HG03025 (cell line): ENCODE data around the gene TXNDC12.
"Not testable (repeated sequence)": the region's sequence is repeated elsewhere in the genome, so short reads cannot be mapped to it uniquely, and the experiment has no call there.

Source experiments
- ATAC-seq: cut with Tn5 transposase; IDR thresholded peaks from one replicate; pipeline ENCODE4 v1.9.1; 2021; ENCODE audit warnings: mild to moderate bottlenecking, moderate library complexity; ENCODE audit not compliant: unreplicated experiment, low FRiP score

TXNDC12 gene

GRCh38 chr1:52055066-52055865 is at the start of gene TXNDC12:
TSS of gene TXNDC12 (minus strand) at chr1:52055191. CDS start at chr1:52055096, 95 bp downstream.
- no peak for ATAC-seq

DNA sequence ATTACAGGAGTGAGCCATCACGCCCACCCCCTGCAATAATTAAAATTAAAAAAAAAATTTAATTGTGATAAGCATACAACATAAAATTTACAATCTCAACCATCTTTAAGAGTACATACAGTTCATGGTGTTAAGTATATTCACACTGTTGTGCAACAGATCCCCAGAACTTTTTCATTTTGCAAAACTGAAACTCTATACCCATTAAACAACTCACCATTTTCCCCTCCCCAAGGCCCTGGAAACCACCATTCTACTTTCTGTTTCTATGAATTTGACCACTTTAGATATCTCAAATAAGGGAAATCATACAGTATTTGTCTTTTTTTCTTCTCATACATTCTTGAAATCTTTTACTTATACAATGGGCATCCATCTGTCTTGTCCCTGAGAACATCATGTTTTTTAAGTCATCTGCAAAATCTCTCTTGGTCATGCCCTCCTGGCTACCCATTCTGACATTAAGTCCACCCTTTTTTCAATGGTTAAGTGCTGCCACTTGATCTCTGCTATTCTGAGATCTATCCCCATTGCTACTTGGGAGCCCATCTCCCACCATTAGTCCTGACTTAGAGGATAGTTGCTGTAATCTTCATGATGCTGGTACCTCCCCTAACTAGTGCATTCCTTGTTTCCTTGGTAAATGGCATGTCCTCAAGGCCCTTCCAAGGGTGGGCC is 47.5 kb upstream of the TXNDC12 start:
- ATAC-seq, result no peak

DNA sequence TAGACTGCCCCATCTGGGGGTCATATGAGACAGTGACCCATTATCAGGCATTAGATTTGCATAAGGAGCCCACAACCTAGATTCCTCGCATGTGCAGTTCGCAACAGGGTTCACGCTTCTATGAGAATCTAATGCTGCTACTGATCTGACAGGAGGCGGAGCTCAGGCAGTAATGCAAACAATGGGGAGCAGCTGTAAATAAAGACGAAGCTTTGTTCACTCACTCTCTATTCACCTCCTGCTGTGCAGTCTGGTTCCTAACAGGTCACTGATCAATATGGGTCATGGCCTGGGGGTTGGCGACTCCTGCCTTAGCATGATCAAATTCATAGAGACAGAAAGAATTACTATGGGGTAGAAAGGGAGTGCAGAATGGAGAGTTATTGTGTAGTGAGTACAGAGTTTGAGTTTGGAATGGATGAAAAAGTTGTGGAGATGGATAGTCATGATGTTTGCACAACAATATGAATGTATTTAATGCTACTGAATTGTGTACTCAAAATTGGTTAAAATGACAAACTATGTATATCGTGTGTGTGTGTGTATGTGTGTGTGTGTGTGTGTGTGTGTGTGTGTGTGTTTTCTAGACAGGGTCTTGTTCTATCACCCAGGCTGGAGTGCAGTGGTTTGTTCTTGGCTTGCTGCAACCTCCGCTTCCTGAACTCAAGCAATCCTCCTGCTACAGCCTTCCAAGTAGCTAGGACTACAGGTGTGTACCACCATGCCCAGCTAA is 43.3 kb upstream of the TXNDC12 start:
- ATAC-seq, result no peak

- no peak for ATAC-seq
These were observed 41.2 kb upstream of the TXNDC12 start for GRCh38 chr1:52096216-52096615.

- not testable (repeated sequence) for ATAC-seq
These were observed 39.3 kb upstream of the TXNDC12 start for GRCh38 chr1:52094300-52094699.

DNA sequence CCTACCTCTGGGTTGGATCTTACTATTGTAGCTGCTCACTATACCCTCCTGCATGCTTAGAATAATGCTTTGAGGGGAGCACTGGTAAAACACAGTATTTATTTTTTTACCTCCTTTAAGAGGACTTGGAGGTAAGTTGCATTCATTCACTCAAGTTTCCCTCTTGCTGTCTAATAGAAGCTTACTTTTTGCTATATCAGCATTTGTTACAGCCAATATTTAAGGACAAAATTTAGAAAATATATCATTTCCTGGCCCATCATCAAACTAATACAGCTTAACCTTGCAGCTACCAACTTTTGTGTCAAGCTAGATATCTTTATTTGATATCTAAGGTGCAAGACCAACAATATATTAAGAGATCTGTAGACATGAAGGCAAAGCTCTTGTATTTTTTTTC is 32.9 kb upstream of the TXNDC12 start:
- ATAC-seq, result not testable (repeated sequence)

- ATAC-seq, result no peak
These were observed 25.0 kb upstream of the TXNDC12 start for GRCh38 chr1:52080014-52080415.

GRCh38 chr1:52077277-52077676 is 22.3 kb upstream of the TXNDC12 start:
- not testable (repeated sequence) for ATAC-seq

GRCh38 chr1:52072291-52072690 is 17.3 kb upstream of the TXNDC12 start:
- ATAC-seq, result no peak

DNA sequence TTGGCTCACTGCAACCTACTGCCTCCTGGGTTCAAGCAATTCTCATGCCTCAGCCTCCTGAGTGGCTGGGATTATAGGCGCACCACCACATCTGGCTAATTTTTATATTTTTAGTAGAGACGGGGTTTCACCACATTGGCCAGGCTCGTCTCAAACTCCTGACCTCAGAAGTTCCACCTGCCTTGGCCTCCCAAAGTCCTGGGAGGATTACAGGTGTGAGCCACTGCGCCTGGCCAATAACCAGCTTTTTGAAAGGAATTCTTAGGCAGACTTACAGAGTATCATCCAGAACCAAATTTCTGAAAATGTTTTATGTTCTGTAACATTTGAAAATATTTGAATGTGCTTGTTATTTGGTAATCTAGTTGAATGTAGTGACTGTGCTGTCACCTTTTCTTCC is 15.7 kb upstream of the TXNDC12 start:
- no peak for ATAC-seq

- ATAC-seq, result no peak
These were observed 8.2 kb upstream of the TXNDC12 start for GRCh38 chr1:52063192-52063591.

DNA sequence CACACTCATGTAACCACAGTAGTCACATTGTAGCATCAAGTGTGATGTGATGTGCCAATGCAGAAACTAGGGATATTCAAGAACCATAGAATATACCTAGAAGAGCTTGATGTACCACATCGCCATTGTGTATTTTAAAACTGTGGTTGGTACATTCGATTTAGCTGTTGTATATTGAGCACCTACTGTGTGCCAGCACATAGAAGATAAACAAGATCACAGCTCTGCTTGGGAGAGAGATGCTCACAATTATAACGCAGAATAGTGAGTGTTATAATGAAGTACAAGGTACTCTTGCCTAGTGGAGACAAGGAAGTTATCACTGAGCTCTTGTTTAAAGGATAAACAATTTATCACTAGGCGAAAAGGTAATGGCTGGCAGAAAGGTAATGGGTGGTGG is 5.8 kb upstream of the TXNDC12 start:
- no peak for ATAC-seq

- no peak for ATAC-seq
These were observed 4.9 kb upstream of the TXNDC12 start for GRCh38 chr1:52059888-52060287.

GRCh38 chr1:52059321-52059720 is 4.3 kb upstream of the TXNDC12 start:
- ATAC-seq, result no peak

- ATAC-seq, result no peak
These were observed 3.0 kb upstream of the TXNDC12 start for GRCh38 chr1:52057876-52058415.

DNA sequence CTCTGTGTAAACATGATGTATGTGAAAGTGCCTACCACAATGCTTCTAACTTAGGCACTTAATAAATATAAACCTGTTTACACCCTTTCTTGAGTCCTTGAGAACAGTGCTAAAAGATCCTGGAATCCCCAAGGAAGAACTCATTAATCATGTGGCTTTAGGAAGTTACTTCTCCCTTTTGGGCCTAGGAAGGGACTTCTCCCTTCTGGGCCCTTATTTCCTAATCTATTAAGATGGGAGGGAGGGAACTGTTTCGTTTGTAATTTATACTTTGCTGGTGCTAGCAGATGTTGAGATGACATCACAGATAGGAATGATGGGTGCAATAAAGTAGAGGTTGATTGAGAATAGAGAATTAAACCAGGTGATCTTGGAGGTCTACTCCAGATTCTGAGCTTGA is 2.3 kb upstream of the TXNDC12 start:
- no peak for ATAC-seq

- ATAC-seq, result peak; percentile 16
These were observed 1.9 kb upstream of the TXNDC12 start for GRCh38 chr1:52056937-52057231.

DNA sequence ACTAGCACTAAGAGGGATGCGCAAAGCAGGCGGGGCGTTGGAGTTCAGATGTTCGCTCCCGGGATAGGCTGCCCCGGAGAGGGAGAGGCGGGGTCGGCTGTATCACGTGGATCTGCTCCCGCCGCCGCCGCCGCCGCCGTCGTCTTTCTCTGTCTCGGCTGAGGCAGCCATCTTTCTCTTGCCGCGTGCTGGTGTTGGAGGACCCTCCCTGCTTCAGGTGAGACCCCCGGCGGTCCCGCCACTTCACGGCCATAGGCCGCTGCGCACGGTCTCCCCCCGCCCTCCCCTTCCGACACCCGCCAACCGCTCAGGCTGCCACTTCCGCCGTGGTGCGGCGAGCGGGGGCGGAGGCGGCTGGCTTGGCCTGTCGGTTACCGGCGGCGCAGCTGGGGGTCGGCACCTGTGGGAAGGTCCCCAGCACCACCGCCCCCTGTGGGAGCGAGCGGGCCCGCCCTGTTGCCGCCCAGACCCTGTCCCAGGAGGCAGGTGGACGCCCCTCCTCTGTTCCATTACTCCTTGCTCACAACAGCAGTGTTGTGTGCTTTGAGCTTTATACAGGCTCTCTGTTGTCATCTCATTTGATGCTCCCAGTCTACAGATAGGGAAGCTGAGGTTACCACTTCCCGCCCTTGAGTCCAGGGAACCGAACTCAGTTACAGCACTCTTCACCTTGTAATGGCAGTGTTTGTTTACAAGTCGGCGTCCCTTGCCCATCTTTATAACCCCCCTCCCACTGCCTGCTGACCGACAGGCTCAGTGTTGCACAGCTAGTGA is 1.4 kb upstream of the TXNDC12 start, which contains the start of gene BTF3L4:
TSS of gene BTF3L4 (plus strand) at position 133 of the 774 bp plus-strand sequence. CDS start 3,553 bp downstream, outside the sequence.
- ATAC-seq, result peak; percentile 83

- ATAC-seq, result no peak
These were observed 823 bp upstream of the TXNDC12 start for GRCh38 chr1:52055866-52056162.

DNA sequence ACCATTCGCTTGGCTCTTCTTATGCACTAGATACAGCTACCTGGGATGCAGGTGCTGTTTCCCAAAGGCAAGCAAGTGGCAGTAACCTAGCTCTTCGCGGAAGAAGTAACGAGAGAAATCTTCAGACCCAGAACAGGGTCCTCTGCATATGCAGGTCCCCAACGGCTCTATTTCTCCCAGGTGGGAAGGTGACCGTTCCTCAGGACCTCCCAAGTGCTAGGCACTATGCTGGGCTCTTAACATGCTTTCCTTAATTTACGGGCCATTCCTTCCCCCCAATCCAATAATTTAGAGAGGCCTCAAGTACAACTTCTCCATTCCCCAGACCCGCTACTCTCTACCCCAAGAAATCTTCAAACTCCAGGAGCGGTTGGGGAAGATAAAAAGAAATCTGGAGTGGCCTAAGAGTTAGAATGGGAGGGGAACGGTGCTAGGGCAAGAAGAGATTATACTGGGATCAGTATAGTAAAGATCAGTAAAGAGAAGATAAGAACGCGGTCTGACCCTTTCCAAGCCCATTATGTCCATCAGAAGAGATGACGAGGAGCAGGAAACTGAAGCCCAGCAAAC is 410 bp downstream of the TXNDC12 start:
- no peak for ATAC-seq
